BE2C (cell line): ENCODE data around the gene FRMD5.

Experiments used
- DNase-seq: peaks from one replicate; pipeline ENCODE4 v3.0.0-alpha.2; 2020
- H3K27me3 ChIP-seq: fragments of 250-450 bp; sonication (Bioruptor Pico); 2 replicates; pipeline ENCODE4 v1.5.1; 2020; ENCODE audit warnings: mild to moderate bottlenecking
- H3K36me3 ChIP-seq: fragments of 250-450 bp; sonication (Bioruptor Pico); 2 replicates; pipeline ENCODE4 v1.5.1; 2020; ENCODE audit warnings: mild to moderate bottlenecking
- H3K4me1 ChIP-seq: fragments of 250-450 bp; sonication (Bioruptor Pico); 2 replicates; pipeline ENCODE4 v1.5.1; 2020
- H3K4me3 ChIP-seq: 2 replicates; pipeline ENCODE4 v1.5.1; 2011; ENCODE audit warnings: low read depth, low read length
- H3K9me3 ChIP-seq: fragments of 250-450 bp; sonication (Bioruptor Pico); 2 replicates; pipeline ENCODE4 v1.5.1; 2020
- TF ChIP-seq, protein P1 (sequence below): IDR thresholded peaks from 2 replicates; pipeline ENCODE4 v1.5.1; 2012; ENCODE audit warnings: mild to moderate bottlenecking, low read depth, low read length

FRMD5 gene

DNA sequence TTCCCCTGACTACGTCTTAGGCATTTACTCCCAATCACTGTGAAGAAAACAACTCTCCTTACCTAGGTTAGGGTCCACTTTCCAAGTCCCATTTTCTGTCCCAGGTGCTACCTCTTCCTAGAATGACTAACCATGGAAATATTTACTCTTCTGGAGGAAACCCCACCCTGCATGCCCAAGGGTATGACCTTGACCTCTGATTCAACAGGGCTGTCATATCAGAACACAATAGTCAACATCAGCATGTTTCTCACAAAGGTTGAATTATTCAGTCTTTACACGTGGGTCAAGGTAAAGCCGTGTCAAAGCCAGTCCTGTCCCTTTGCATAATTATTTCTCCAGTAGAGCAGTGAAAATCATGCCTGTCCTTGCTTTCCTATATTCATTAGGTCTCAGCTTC is 4.3 kb upstream of the FRMD5 start:
- Histone ChIP-seq H3K4me1 (no peaks in the 10 kb centered on the region), H3K9me3 (no peaks in the 10 kb centered on the region), H3K4me3 (no peak overlapping the region), H3K36me3 (no peaks in the 10 kb centered on the region), H3K27me3 (no peaks in the 10 kb centered on the region)
- TF ChIP-seq, protein P1, sequence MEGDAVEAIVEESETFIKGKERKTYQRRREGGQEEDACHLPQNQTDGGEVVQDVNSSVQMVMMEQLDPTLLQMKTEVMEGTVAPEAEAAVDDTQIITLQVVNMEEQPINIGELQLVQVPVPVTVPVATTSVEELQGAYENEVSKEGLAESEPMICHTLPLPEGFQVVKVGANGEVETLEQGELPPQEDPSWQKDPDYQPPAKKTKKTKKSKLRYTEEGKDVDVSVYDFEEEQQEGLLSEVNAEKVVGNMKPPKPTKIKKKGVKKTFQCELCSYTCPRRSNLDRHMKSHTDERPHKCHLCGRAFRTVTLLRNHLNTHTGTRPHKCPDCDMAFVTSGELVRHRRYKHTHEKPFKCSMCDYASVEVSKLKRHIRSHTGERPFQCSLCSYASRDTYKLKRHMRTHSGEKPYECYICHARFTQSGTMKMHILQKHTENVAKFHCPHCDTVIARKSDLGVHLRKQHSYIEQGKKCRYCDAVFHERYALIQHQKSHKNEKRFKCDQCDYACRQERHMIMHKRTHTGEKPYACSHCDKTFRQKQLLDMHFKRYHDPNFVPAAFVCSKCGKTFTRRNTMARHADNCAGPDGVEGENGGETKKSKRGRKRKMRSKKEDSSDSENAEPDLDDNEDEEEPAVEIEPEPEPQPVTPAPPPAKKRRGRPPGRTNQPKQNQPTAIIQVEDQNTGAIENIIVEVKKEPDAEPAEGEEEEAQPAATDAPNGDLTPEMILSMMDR, result no peak
- no peak for DNase-seq

DNA sequence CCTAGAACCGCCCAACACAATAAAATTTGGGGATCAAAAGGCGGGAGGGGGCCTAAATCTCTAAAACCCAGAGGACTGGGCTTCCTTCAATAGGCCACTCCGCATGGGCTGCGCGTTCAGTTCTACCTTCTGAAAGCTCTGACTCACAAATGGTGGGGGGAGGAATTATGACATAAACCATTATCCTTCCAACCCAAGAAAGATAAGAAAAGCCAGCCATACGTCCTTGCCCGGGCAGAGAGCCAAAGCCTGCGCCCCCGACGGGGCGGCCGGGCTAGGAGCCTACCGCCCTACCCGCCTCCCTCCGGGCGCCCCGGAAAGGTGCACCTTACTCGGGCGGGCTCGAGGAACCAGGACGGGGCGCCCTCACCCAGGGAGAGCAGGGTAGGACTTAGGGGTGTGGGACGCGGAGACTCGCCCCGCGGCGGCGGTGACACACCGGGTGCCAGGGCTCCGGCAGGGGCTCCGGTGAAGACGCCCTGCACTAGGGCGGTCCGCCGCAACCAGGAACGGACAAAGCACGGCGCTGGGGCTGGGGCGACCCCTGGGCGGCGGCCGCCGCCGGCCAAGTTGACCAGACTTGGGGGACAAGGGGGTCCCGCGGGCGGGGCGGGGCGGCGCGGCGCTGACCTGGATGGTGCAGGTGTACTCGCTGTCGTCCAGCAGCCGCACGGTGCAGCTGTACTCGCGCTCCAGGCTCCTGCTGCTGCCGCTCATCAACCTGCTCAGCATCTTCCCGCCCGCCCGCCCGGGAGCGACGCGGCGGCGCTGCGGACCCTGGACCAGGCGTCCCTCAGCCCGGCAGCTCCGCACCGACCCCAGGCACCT is 534 bp downstream of the FRMD5 start:
- Histone ChIP-seq H3K9me3 (no peaks in the 10 kb centered on the region), H3K36me3 (no peaks in the 10 kb centered on the region), H3K4me3 (peak overlapping the region; percentile 83), H3K4me1 (no peaks in the 10 kb centered on the region), H3K27me3 (no peaks in the 10 kb centered on the region)
- TF ChIP-seq, protein P1, result no peak; the same call in 1 of the 2 replicates
- peak; percentile 86 for DNase-seq

DNA sequence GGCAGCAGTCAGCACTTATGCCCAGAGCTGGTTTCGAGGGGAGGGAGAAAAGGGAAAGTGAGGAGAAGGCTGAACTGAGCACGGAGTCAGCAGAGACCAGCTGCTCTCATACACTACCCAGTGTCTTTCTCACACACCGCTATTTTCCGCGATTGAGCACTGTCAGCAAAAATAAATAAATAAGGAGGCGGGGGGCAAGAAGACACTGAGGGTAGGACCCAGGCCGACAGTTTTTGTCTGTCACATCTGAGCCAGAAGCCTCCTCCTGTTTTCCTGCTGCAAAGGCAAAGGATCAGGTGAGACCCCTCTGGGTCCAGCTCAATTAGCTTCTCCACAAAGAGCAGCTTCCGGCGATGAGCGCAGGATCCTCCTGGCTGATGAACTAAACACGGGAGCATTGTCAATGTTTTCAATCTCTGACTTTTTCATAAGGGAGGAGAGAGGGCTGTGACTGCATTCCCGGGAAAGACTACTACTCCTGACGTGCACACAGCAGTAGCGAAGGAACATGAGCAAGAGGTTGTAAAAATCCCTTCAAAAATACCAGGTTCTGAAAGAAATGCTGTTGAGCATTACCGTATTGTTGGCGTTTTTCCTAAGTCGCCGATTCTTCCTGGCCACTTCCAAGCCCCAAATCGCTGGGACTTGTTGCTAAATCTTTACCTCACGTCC is 1.3 kb downstream of the FRMD5 start:
- peak; percentile 64 for DNase-seq
- TF ChIP-seq, protein P1, result no peak
- Histone ChIP-seq H3K4me1 (no peaks in the 10 kb centered on the region), H3K9me3 (no peaks in the 10 kb centered on the region), H3K36me3 (no peaks in the 10 kb centered on the region), H3K4me3 (peak overlapping the region; percentile 83), H3K27me3 (no peaks in the 10 kb centered on the region)

DNA sequence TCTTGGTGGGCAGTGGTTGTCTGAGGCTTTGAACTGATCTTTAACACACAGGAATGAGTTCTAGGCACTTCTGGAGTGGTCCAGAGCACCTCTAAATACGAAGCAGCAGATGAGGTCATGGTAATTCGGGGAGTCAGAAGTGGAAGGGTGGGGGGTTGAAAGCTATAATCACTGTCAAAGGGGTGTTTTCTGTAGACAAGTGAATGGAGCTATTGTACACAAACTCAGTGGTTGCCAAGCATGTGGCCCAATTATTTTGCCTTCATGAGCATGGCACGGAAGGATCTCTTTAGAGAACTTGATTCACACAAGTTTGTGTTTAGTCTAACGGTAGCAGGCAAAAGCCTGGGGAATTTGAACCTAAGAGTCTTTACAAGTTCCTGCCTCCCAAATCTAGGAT is 6.3 kb downstream of the FRMD5 start:
- H3K27me3 ChIP-seq, result no peaks in the 10 kb centered on the region
- DNase-seq, result no peak
- no peak overlapping the region for H3K4me3 ChIP-seq
- H3K4me1 ChIP-seq, result no peaks in the 10 kb centered on the region
- H3K9me3 ChIP-seq, result no peaks in the 10 kb centered on the region
- H3K36me3 ChIP-seq, result no peaks in the 10 kb centered on the region
- TF ChIP-seq, protein P1, result no peak

DNA sequence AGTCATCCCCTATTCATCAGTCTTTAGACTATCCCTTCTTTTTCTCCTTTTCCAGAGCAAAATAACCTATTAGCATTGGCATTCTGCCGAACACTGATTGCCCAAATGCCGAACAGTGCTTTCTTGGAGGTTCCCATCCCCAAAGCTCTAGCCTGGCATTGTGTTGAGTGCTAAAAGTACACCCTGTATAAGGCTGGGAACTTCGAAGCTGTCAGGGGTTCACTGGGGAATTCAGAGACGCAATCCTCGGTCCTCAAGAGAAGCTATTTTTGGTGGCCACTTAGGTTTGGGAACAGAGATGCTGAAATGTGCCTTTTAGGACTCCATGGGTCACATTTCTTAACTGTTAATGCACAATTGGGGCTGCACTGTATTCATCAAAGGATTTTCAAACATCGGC is 8.4 kb downstream of the FRMD5 start:
- TF ChIP-seq, protein P1, result no peak
- Histone ChIP-seq H3K4me1 (no peaks in the 10 kb centered on the region), H3K9me3 (no peaks in the 10 kb centered on the region), H3K27me3 (no peaks in the 10 kb centered on the region), H3K4me3 (no peak overlapping the region), H3K36me3 (no peaks in the 10 kb centered on the region)
- DNase-seq, result no peak

DNA sequence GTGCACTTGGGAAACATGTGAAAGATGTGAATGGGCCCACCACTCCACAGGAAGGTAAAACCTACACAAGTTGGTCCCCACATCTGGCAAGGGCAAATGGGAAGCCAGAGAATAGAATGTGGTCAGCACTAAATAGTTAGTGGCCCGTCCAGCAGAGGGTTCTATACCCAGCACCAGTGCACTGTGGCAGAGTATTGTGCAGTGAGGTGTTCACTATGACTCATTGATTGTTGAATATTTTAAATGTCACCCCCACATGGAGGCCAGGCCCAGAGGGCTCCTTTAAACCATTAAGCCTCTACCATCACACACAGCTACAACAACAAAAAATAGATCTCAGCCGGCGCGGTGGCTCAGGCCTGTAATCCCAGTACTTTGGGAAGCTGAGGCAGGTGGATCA is 11.7 kb downstream of the FRMD5 start:
- Histone ChIP-seq H3K36me3 (no peaks in the 10 kb centered on the region), H3K9me3 (no peaks in the 10 kb centered on the region), H3K27me3 (no peaks in the 10 kb centered on the region), H3K4me3 (no peak overlapping the region), H3K4me1 (no peaks in the 10 kb centered on the region)
- no peak for DNase-seq
- TF ChIP-seq, protein P1, result no peak
